ENCODE data around the gene TRPM1.

- no peak for TF ChIP-seq CTCF (IDR thresholded peaks at IDR 0.05)
- no peak for TF ChIP-seq POLR2A (IDR thresholded peaks at IDR 0.05)
Measured at GRCh38 chr15:31125061-31125460, 23.5 kb upstream of the TRPM1 start.
